Endothelial cell of umbilical vein (primary cell): ENCODE measurements around the gene LGALS1. TPM values are rescaled to one million over a fixed set of nuclear protein-coding genes. Genes with fewer than 3 reads are reported as not detected.

Source experiments
- BruUV-seq: library from RNA; stranded (reverse); fragments of 400-500 nt; replicated peaks from 2 replicates; lab custom pipeline; 2021; lab: Mats Ljungman, UMichigan
- CTCF ChIA-PET: fragments of 300-600, 350-600 bp; sonication (Branson Sonifier 250); formaldehyde crosslinking; loops from one replicate; lab custom pipeline; 2021; ENCODE audit warnings: antibody characterized with exemption, inconsistent platforms; lab: Charles Lee
- POLR2A ChIA-PET: fragments of 300-600, 350-600 bp; sonication (Branson Sonifier 250); formaldehyde crosslinking; loops from one replicate; lab custom pipeline; 2021; ENCODE audit warnings: antibody characterized with exemption, inconsistent platforms; lab: Charles Lee
- DNase-seq: peaks from one replicate; pipeline ENCODE4 v3.0.0-alpha.2; 2011; ENCODE audit warnings: low read depth, low spot score
- FAIRE-seq: peaks from 2 replicates; lab custom pipeline; 2011; peaks lifted over from hg19 to GRCh38; lab: Jason Lieb, UNC
- H2AFZ ChIP-seq: 2 replicates; pipeline ENCODE4 v1.6.0; 2012; ENCODE audit warnings: low read depth, low read length, control low read depth, inconsistent platforms
- H3K27ac ChIP-seq: 2 replicates; pipeline ENCODE4 v1.5.1; 2011; ENCODE audit warnings: low read depth, mild to moderate bottlenecking, control low read depth, low read length, moderate library complexity; ENCODE audit not compliant: insufficient read depth
- H3K27me3 ChIP-seq, 2 experiments: 2 replicates each; pipeline versions ENCODE4 v1.6.0 to v1.6.1; 2011; ENCODE audit warnings: low read length in 2 of 2, mixed read lengths in 1 of 2; ENCODE audit not compliant: control insufficient read depth in 2 of 2, insufficient read depth in 2 of 2
- H3K36me3 ChIP-seq, 2 experiments: 2 replicates in 1 of 2; 3 replicates in 1 of 2; pipeline ENCODE4 v1.5.1; 2011; ENCODE audit warnings: low read length in 2 of 2, mild to moderate bottlenecking in 1 of 2, moderate library complexity in 1 of 2; ENCODE audit not compliant: control insufficient read depth in 2 of 2, insufficient read depth in 2 of 2; ENCODE audit errors: extremely low read depth in 1 of 2
- H3K4me1 ChIP-seq: 3 replicates; pipeline ENCODE4 v1.5.1; 2011; ENCODE audit warnings: mild to moderate bottlenecking, low read length; ENCODE audit not compliant: control insufficient read depth, insufficient read depth; ENCODE audit errors: extremely low read depth
- H3K4me2 ChIP-seq: 2 replicates; pipeline ENCODE4 v1.6.1; 2011; ENCODE audit warnings: low read length, control low read depth, mixed read lengths; ENCODE audit not compliant: insufficient read depth
- H3K4me3 ChIP-seq, 3 experiments: fragments of 200-600 bp in 1 of 3; sonication (generic), shearing (Covaris generic) in 1 of 3; replicated peaks in 1 of 3; 2 replicates each; pipeline ENCODE4 v1.5.1; 2011 to 2016; ENCODE audit warnings: control low read depth in 3 of 3, low read length in 3 of 3, mild to moderate bottlenecking in 2 of 3, inconsistent platforms in 1 of 3, low read depth in 1 of 3, moderate library complexity in 1 of 3; ENCODE audit not compliant: insufficient read depth in 1 of 3
- H3K79me2 ChIP-seq: 2 replicates; pipeline ENCODE4 v1.6.0; 2012; ENCODE audit warnings: low read length, inconsistent platforms; ENCODE audit not compliant: control insufficient read depth, insufficient read depth
- H3K9ac ChIP-seq: replicated peaks from 2 replicates; pipeline ENCODE3; 2011; ENCODE audit warnings: low read length, control low read depth; ENCODE audit not compliant: insufficient read depth; ENCODE audit errors: extremely low read depth
- H3K9me1 ChIP-seq: replicated peaks from 3 replicates; pipeline ENCODE4 v1.6.0; 2011; ENCODE audit warnings: mild to moderate bottlenecking, low read length; ENCODE audit not compliant: control insufficient read depth, insufficient read depth; ENCODE audit errors: extremely low read depth
- H3K9me3 ChIP-seq: replicated peaks from 2 replicates; pipeline ENCODE4 v1.5.1; 2012; ENCODE audit warnings: low read length, inconsistent platforms; ENCODE audit not compliant: control insufficient read depth, insufficient read depth
- H4K20me1 ChIP-seq: replicated peaks from 2 replicates; pipeline ENCODE3; 2011; ENCODE audit warnings: mild to moderate bottlenecking, low read length; ENCODE audit not compliant: control insufficient read depth, insufficient read depth; ENCODE audit errors: extremely low read depth
- CTCF ChIP-seq, 2 donors: IDR thresholded peaks; 1 replicate in 1 of 2; 2 replicates in 1 of 2; pipeline ENCODE4 v1.5.1; 2011; ENCODE audit warnings: low read length in 2 of 2, mild to moderate bottlenecking in 2 of 2, moderate library complexity in 2 of 2, control low read depth in 1 of 2, inconsistent platforms in 1 of 2, low read depth in 1 of 2; ENCODE audit not compliant: insufficient read depth in 1 of 2; ENCODE audit errors: extremely low read depth in 1 of 2
- FOS ChIP-seq: IDR thresholded peaks from 2 replicates; pipeline ENCODE4 v1.6.1; 2011; ENCODE audit warnings: mild to moderate bottlenecking, low read length, moderate library complexity, borderline replicate concordance; ENCODE audit not compliant: insufficient read depth
- GATA2 ChIP-seq: IDR thresholded peaks from 2 replicates; pipeline ENCODE4 v1.7.0; 2011; ENCODE audit warnings: low read depth, mild to moderate bottlenecking, moderate library complexity, mixed read lengths, low read length; ENCODE audit not compliant: insufficient read length, insufficient read depth
- JUN ChIP-seq: IDR thresholded peaks from 2 replicates; pipeline ENCODE4 v1.6.1; 2011; ENCODE audit warnings: borderline replicate concordance, low read depth; ENCODE audit not compliant: insufficient read length, insufficient read depth
- MAX ChIP-seq: IDR thresholded peaks from 2 replicates; pipeline ENCODE4 v1.6.1; 2011; ENCODE audit not compliant: insufficient read depth, insufficient read length
- MYC ChIP-seq: IDR thresholded peaks from one replicate; pipeline ENCODE4 v1.6.1; 2011; ENCODE audit warnings: mild to moderate bottlenecking, low read depth, low read length
- POLR2A ChIP-seq: IDR thresholded peaks from 2 replicates; pipeline ENCODE4 v1.6.1; 2012; ENCODE audit warnings: low read depth, mild to moderate bottlenecking, control low read depth, low read length
- POLR2AphosphoS5 ChIP-seq: IDR thresholded peaks from 2 replicates; pipeline ENCODE4 v1.6.1; 2012; ENCODE audit warnings: low read depth, mild to moderate bottlenecking, control low read depth, low read length, moderate library complexity; ENCODE audit not compliant: insufficient read depth
- dilution Hi-C: fragments of 300-500 bp; cut with MboI; formaldehyde crosslinking; loops from one replicate; pipeline ENCODE4 v1.15.0; 2019; ENCODE audit warnings: low sequenced_read_pairs; ENCODE audit not compliant: extremely low pct_ligation_motif_present
- intact Hi-C: fragments of 100-400 bp; cut with micrococcal nuclease; formaldehyde crosslinking; loops from one replicate; pipeline ENCODE4 v1.10.0; 2022
- polyA plus RNA-seq, 4 experiments: library from polyadenylated mRNA; depleted of rRNA in 3 of 4; stranded (reverse) in 3 of 4; unstranded in 1 of 4; fragments of >200 nt; gene quantifications; 2 replicates each; pipeline versions ENCODE4 v1.2.1 to v1.2.3, GENCODE V29; 2011 to 2012; ENCODE audit warnings: missing spikeins in 1 of 4
- total RNA-seq: library from RNA; stranded (reverse); gene quantifications from 2 replicates; pipeline ENCODE4 v1.2.3, GENCODE V29; 2021

Gene LGALS1
- total and polyA plus RNA-seq, 2 donors (not counting 3 experiments of a cell fraction or from before 2014, with no cell fraction given), result 2,698 to 13,642 TPM

DNA sequence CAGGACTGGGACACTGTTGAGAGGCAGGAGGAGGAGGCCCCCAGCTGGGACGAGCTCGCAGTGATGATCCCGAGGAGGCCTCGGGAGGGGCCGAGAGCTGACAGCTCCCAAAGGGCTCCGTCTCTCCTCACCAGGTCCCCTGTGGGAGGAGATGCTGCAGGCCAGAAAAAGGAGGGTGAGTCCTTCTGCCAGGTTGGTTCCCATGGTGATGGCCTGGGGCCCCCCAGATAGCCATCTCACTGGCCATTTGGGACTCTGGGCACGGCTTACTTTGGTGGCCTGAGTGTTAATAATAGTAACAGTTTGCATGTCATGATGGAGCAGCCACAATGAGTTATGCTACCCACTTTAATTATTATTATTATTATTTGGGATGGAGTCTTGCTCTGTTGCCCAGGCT lies 40.3 kb downstream of the LGALS1 start:
- Histone ChIP-seq H3K4me1 (no peaks in the 10 kb centered on the region), H3K27ac (no peak overlapping the region), H3K36me3 (no peaks in the 10 kb centered on the region), H2AFZ (no peak overlapping the region), H3K9me3 (no peaks in the 10 kb centered on the region), H3K79me2 (no peaks in the 10 kb centered on the region), H3K9ac (no peak overlapping the region), H3K4me3 (no peak overlapping the region), H3K27me3 (no peaks in the 10 kb centered on the region), H3K4me2 (no peak overlapping the region), H3K9me1 (no peaks in the 10 kb centered on the region), H4K20me1 (no peaks in the 10 kb centered on the region)
- dilution Hi-C loops (no loop called here), intact Hi-C loops (no loop called here)
- CTCF ChIA-PET, result no interaction called here
- TF ChIP-seq GATA2, result no peak
- no peak for TF ChIP-seq FOS
- TF ChIP-seq POLR2A, result no peak
- TF ChIP-seq MAX, result no peak
- no peak for TF ChIP-seq JUN
- no peak for TF ChIP-seq CTCF (IDR thresholded peaks at IDR 0.05; ENCODE audit: extremely low read depth in 1 of 2, insufficient read depth in 1 of 2, low read depth in 1 of 2, low read length in 2 of 2)
- no peak for TF ChIP-seq MYC
- no peak for TF ChIP-seq POLR2AphosphoS5
- BruUV-seq, result no TSS peak
- FAIRE-seq, result no peak
- POLR2A ChIA-PET, result no interaction called here
- DNase-seq, result no peak
